ENCODE results near the gene TAF7.
A peak's percentile ranks its signal among the peaks of the same experiment; 100 is the strongest.
"Not testable (repeated sequence)": the region's sequence is repeated elsewhere in the genome, so short reads cannot be mapped to it uniquely, and the experiment has no call there.

The TAF7 gene

DNA sequence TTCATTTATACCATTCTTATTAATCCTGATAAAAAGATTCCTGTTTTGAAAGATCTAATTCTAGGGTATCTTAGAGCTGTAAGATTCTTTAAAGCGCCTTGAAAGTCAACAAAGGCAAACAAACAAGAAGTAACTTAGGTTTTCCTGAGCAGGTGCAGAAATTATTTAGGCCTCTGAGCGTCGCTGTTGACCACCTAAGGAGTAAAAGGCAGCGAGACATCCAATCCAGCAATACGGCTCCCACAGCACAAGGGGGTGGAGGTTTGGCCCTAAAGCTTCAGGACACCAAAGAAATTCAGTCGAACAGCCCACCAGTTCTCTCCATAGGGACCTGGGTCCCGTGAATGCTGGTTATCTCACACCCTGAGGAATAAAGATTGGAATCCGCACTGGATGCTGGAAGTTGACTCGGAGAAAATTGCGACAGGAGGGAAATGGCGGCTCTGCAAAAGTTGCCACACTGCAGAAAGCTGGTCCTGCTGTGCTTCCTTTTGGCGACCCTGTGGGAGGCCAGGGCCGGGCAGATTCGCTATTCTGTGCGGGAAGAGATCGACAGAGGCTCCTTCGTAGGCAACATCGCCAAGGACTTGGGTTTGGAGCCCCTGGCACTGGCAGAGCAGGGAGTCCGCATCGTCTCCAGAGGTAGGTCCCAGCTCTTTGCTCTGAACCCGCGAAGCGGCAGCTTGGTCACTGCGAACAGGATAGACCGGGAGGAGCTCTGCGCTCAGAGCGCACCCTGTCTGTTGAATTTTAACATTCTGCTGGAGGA is 18.1 kb upstream of the TAF7 start, which contains the start of gene PCDHGA2:
Gene PCDHGA2 (plus strand): TSS at position 223 of the 769 bp plus-strand sequence.
- no peak for DNase-seq

DNA sequence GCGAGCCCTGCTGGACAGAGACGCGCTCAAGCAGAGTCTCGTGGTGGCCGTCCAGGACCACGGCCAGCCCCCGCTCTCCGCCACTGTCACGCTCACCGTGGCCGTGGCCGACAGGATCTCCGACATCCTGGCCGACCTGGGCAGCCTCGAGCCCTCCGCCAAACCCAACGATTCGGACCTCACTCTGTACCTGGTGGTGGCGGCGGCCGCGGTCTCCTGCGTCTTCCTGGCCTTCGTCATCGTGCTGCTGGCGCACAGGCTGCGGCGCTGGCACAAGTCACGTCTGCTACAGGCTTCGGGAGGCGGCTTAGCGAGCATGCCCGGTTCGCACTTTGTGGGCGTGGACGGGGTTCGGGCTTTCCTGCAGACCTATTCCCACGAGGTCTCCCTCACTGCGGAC is 12.0 kb upstream of the TAF7 start:
- not testable (repeated sequence) for DNase-seq

GRCh38 chr5:141330299-141331080 is 9.9 kb upstream of the TAF7 start, which contains the start of gene PCDHGA1:
PCDHGA1 (plus strand) TSS chr5:141330514.
- DNase-seq: peak; percentile 62

DNA sequence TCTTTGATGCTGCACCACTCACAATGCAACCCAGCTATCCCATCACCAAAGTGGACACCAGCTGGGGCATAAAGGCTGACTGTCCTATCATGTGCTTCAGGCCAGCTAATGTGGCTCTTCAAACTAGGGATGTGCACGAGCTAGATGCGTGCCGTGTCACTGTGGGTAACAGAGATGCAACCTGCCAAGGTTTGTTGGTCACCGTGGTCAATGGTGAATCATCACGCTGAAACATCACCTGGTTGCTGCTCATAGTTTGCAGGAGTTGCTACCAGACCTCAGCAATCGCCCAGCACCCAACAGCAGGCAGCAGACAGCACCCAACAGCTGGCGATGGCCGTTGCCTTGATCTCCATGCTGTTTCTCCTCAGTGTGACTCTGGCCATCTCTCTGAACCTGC is 7.6 kb upstream of the TAF7 start:
- DNase-seq: no peak

- peak; percentile 46 for DNase-seq
Observed at GRCh38 chr5:141326088-141326854, 5.7 kb upstream of the TAF7 start.

- DNase-seq: no peak
Observed at GRCh38 chr5:141322261-141322660, 1.7 kb upstream of the TAF7 start.

DNA sequence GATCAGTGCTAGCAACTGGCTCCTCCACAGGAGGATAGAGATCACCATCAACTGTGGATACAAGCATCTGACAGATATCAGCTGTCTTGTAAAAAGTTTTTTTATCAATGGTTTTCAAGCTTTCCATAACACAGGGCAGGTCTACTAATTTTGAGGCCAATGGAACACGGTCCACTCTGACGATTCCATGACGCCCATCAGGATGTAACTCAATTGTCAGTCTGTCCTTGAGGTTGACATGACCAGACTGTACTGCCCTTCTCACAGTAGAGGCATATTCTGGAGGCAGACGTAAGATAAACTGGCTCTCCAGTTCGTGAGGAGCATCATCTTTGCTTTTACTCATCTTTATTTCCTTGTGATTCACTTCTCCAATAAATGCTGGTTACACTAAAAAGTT is 885 bp downstream of the TAF7 start:
- DNase-seq: no peak

GRCh38 chr5:141319202-141319601 is 1.4 kb downstream of the TAF7 start:
- no peak for DNase-seq

DNA sequence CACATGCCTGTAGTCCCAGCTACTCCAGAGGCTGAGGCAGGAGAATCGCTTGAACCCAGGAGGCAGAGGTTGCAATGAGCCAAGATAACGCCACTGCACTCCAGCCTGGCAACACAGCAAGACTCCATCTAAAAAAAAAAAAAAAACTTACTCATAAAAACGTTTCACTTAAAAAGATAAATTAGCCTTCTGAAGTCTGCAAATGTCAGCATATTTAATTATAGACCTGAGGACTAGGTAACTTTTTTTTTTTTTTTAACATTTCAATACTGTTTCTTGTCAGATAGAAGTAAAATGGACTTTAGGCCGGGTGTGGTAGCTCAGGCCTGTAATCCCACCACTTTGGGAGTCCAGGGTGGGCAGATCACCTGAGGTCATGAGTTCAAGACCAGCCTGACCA is 3.6 kb downstream of the TAF7 start:
- DNase-seq: not testable (repeated sequence)

DNA sequence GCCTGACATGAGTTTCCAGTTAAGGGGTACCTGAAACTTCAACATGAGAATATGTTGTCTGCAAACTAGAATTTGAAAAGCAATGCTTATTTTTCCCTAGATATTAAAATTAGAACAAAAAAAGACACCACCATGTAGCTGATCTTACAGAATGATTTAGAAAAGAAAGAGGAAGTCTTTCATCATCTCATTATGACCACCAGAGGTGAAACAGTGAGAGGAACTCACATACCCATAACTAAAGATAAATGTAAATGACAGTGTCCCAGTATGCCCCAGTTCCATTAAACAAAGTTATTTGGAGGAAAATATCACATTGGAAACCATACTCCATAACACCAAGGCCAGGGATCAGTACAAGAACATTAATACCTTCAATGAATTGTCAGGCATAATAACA is 6.9 kb downstream of the TAF7 start:
- no peak for DNase-seq

GRCh38 chr5:141306630-141307029 is 14.0 kb downstream of the TAF7 start:
- DNase-seq: no peak

- no peak for DNase-seq
Observed at GRCh38 chr5:141303756-141304155, 16.8 kb downstream of the TAF7 start, which contains the start of gene SLC25A2. SLC25A2 (minus strand) TSS chr5:141304049; CDS start chr5:141303865, 184 bp downstream.

DNA sequence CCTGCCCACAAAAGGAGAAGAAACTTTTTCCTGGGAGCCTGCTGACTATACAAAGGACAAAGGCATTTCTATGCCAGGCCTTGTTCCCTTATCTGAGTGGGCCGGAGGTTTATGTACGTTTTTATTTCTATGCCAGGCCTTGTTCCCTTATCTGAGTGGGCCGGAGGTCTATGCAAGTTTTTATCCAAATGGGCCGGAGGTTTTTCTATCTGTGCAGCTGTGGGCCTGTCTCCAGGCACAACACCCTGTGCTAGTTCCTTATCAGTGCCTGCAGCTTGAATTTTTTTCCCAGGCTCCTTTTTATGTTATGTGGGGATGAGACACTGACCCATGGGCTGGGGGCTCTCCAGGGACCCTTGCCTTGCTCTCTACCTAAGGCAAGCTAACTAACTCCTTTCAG is 22.2 kb downstream of the TAF7 start:
- no peak for DNase-seq

DNA sequence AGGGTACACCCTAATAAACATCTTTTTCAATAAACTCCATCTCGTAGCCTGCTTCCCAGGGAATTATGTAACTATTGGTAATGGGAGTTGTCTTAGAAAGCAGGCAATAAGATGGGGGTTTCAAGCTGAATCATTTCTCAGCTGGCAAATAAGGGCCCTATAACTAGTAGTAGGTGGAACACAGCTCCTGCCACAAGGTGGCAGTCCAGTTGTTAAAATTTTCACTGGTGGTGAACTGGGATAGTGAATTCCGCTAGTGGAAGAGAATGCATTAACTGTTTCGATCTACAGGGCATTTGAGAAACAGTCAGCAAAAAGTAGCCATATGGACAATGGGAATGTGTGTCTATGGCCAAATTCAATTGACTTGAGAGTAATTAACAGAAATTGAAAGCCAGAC is 47.7 kb downstream of the TAF7 start:
- no peak for DNase-seq

- DNase-seq: no peak
Observed at GRCh38 chr5:141269195-141269594, 51.4 kb downstream of the TAF7 start.
